ENCODE data around the gene SF3B2. TPM values are rescaled to one million over a fixed set of nuclear protein-coding genes. Genes with fewer than 3 reads are reported as not detected.

The SF3B2 gene
- polyA plus RNA-seq, 1 of the 3 experiments (the other 2 are of a cell fraction): 128 TPM

GRCh38 chr11:66111158-66111557 lies 59.0 kb downstream of the SF3B2 start:
- WGBS (ENCODE audit: low lambda C conversion rate): 91% methylated on average over 3 of the region's 3 CpGs
- CTCF ChIA-PET: interaction anchor here (0.8 to 2.9 kb wide), 3 partner anchors 7 to 171 kb away, joined by 3 to 11 read pairs (median 4); no protein-coding TSS in a partner anchor
- Histone ChIP-seq H3K27ac (ENCODE audit: low read depth in 2 of 2, low read length in 1 of 2) (peak overlapping the region; percentile 30 to 98; a peak in 3 of 4 replicates), H2AFZ (ENCODE audit: low read depth) (no peak overlapping the region), H3K9ac (no peak overlapping the region), H3K4me2 (0 out of 2 replicates have a peak overlapping the region, but pooled peaks have one; percentile 70), H3K4me1 (ENCODE audit: control insufficient read depth in 1 of 2, insufficient read depth in 2 of 2, low read depth in 1 of 2, low read length in 1 of 2) (peaks cover 26 to 50% of the 10 kb centered on the region in 2 experiments), H3K4me3 (ENCODE audit: low read depth in 2 of 2, low read length in 1 of 2) (no peak overlapping the region), H3K79me2 (ENCODE audit: insufficient read depth) (peaks cover 88% of the 10 kb centered on the region), H3F3A (replicated peaks; ENCODE audit: insufficient read depth) (peaks cover 49% of the 10 kb centered on the region), H3K36me3 (replicated peaks in 1 of 2; ENCODE audit: control insufficient read depth in 1 of 2, insufficient read depth in 2 of 2, low read length in 1 of 2) (peaks cover 0 to 3% of the 10 kb centered on the region in 2 experiments), H3K9me2 (no peaks in the 10 kb centered on the region), H4K20me1 (ENCODE audit: insufficient read depth) (peaks cover 3% of the 10 kb centered on the region; the same call in 1 of the 2 replicates), H3K27me3 (ENCODE audit: insufficient read depth) (no peaks in the 10 kb centered on the region), H3K9me3 (no peaks in the 10 kb centered on the region)
- DNase-seq: no peak
- POLR2A ChIA-PET: interaction anchor here (1.5 kb wide), 1 partner anchor 9 kb away, joined by 3 read pairs; no protein-coding TSS in a partner anchor
- TF ChIP-seq USF2 (IDR thresholded peaks at IDR 0.05; ENCODE audit: borderline replicate concordance, low read depth, low read length) (no peak), TCF12 (IDR thresholded peaks at IDR 0.05) (no peak), CHD2 (IDR thresholded peaks at IDR 0.05; ENCODE audit: low read length, partially characterized antibody) (no peak), TAF1 (IDR thresholded peaks at IDR 0.05; ENCODE audit: borderline replicate concordance, low read depth, low read length) (no peak), TEAD4 (IDR thresholded peaks at IDR 0.05; ENCODE audit: borderline replicate concordance, insufficient read depth) (no peak), RCOR1 (IDR thresholded peaks at IDR 0.05; ENCODE audit: low read length) (no peak), YY1 (IDR thresholded peaks at IDR 0.05; ENCODE audit: low read depth) (no peak), RFX5 (IDR thresholded peaks at IDR 0.05; ENCODE audit: low read length) (no peak), MEF2A (IDR thresholded peaks at IDR 0.05; ENCODE audit: borderline replicate concordance, low read depth) (no peak), MXI1 (IDR thresholded peaks at IDR 0.05; ENCODE audit: low read depth, low read length) (no peak), FOXJ3 (CRISPR knock-in tag; IDR thresholded peaks at IDR 0.05) (no peak), GABPA (IDR thresholded peaks at IDR 0.05; ENCODE audit: low read depth) (no peak), EZH2phosphoT487 (IDR thresholded peaks at IDR 0.05; ENCODE audit: borderline replicate concordance, low read depth) (no peak), SMC3 (IDR thresholded peaks at IDR 0.05; ENCODE audit: low read depth, low read length) (no peak), NRF1 (IDR thresholded peaks at IDR 0.05; ENCODE audit: low read depth, low read length) (no peak), FOXM1 (IDR thresholded peaks at IDR 0.05; ENCODE audit: low read depth) (no peak), JUND (IDR thresholded peaks at IDR 0.05) (no peak)
- TF ChIP-seq, protein P1, sequence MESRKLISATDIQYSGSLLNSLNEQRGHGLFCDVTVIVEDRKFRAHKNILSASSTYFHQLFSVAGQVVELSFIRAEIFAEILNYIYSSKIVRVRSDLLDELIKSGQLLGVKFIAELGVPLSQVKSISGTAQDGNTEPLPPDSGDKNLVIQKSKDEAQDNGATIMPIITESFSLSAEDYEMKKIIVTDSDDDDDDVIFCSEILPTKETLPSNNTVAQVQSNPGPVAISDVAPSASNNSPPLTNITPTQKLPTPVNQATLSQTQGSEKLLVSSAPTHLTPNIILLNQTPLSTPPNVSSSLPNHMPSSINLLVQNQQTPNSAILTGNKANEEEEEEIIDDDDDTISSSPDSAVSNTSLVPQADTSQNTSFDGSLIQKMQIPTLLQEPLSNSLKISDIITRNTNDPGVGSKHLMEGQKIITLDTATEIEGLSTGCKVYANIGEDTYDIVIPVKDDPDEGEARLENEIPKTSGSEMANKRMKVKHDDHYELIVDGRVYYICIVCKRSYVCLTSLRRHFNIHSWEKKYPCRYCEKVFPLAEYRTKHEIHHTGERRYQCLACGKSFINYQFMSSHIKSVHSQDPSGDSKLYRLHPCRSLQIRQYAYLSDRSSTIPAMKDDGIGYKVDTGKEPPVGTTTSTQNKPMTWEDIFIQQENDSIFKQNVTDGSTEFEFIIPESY (IDR thresholded peaks at IDR 0.05; ENCODE audit: borderline replicate concordance, low read depth): no peak
- TF ChIP-seq, protein P2, sequence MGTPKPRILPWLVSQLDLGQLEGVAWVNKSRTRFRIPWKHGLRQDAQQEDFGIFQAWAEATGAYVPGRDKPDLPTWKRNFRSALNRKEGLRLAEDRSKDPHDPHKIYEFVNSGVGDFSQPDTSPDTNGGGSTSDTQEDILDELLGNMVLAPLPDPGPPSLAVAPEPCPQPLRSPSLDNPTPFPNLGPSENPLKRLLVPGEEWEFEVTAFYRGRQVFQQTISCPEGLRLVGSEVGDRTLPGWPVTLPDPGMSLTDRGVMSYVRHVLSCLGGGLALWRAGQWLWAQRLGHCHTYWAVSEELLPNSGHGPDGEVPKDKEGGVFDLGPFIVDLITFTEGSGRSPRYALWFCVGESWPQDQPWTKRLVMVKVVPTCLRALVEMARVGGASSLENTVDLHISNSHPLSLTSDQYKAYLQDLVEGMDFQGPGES (IDR thresholded peaks at IDR 0.05; ENCODE audit: low read depth, low read length): no peak

All from SK-N-SH (cell line).